Upper lobe of left lung (tissue), 4 donors: ENCODE data around the gene RILPL1.

Experiments used
- CTCF ChIP-seq, 6 experiments: fragments of 450-650 bp in 4 of 6; fragments of 200-600 bp in 2 of 6; sonication (generic) in 2 of 6; IDR thresholded peaks; one replicate each; pipeline ENCODE4 v1.5.1; 2016 to 2019; ENCODE audit warnings: antibody characterized with exemption in 6 of 6
- POLR2A ChIP-seq, 4 donors: fragments of 450-650 bp; IDR thresholded peaks; one replicate each; pipeline ENCODE4 v1.5.1; 2016 to 2017; ENCODE audit warnings: antibody characterized with exemption in 4 of 4, mild to moderate bottlenecking in 2 of 4

- TF ChIP-seq CTCF (IDR thresholded peaks at IDR 0.05) (no peak), POLR2A (IDR thresholded peaks at IDR 0.05) (no peak)
Measured at GRCh38 chr12:123513805-123514204, 19.7 kb downstream of the RILPL1 start.
